OCI-LY1 (cell line): ENCODE measurements around the gene INSR.

Source experiments
- H2AFZ ChIP-seq: fragments of 200-600 bp; sonication (generic), shearing (Covaris generic); 2 replicates; pipeline ENCODE4 v1.6.0; 2014; ENCODE audit warnings: antibody characterized with exemption, mild to moderate bottlenecking, low read length
- H3F3A ChIP-seq: fragments of 200-600 bp; sonication (generic), shearing (Covaris generic); 2 replicates; pipeline ENCODE4 v1.6.0; 2014; ENCODE audit warnings: mild to moderate bottlenecking, antibody characterized with exemption, low read length, moderate library complexity; ENCODE audit not compliant: insufficient read depth
- H3K27ac ChIP-seq: fragments of 200-600 bp; sonication (generic); 2 replicates; pipeline ENCODE4 v1.5.1; 2014; ENCODE audit warnings: low read length, mixed run types, mild to moderate bottlenecking, low read depth; ENCODE audit not compliant: poor library complexity, severe bottlenecking
- H3K27me3 ChIP-seq: fragments of 200-600 bp; sonication (generic); 2 replicates; pipeline ENCODE4 v1.6.0; 2014; ENCODE audit warnings: antibody characterized with exemption, mild to moderate bottlenecking, low read length, moderate library complexity; ENCODE audit not compliant: insufficient read depth
- H3K36me3 ChIP-seq: fragments of 200-600 bp; sonication (generic); 2 replicates; pipeline ENCODE4 v1.6.1; 2014; ENCODE audit warnings: mild to moderate bottlenecking, antibody characterized with exemption, low read length, moderate library complexity, mixed read lengths; ENCODE audit not compliant: insufficient read depth
- H3K4me1 ChIP-seq: fragments of 200-600 bp; sonication (generic); 2 replicates; pipeline ENCODE4 v1.5.1; 2014; ENCODE audit warnings: mild to moderate bottlenecking, low read length, moderate library complexity; ENCODE audit not compliant: insufficient read depth, severe bottlenecking
- H3K4me2 ChIP-seq: fragments of 200-600 bp; sonication (generic), shearing (Covaris generic); 2 replicates; pipeline ENCODE4 v1.6.1; 2014; ENCODE audit warnings: low read length
- H3K4me3 ChIP-seq: fragments of 200-600 bp; sonication (generic); 2 replicates; pipeline ENCODE4 v1.5.1; 2014; ENCODE audit warnings: low read length, low read depth, mild to moderate bottlenecking, mixed read lengths; ENCODE audit not compliant: poor library complexity, severe bottlenecking
- H3K79me2 ChIP-seq: fragments of 200-600 bp; shearing (Covaris generic); 2 replicates; pipeline ENCODE4 v1.6.1; 2016; ENCODE audit warnings: mixed run types, low read length, mixed read lengths; ENCODE audit not compliant: insufficient read depth
- H3K9ac ChIP-seq: fragments of 200-600 bp; sonication (generic), shearing (Covaris generic); 2 replicates; pipeline ENCODE4 v1.6.1; 2014; ENCODE audit warnings: mild to moderate bottlenecking, low read length, mixed read lengths
- H3K9me2 ChIP-seq: fragments of 200-600 bp; sonication (generic), shearing (Covaris generic); 2 replicates; pipeline ENCODE4 v1.6.1; 2014; ENCODE audit warnings: low read depth, mild to moderate bottlenecking, low read length, mixed read lengths
- H3K9me3 ChIP-seq: fragments of 200-600 bp; shearing (Covaris generic); 2 replicates; pipeline ENCODE4 v1.6.1; 2014; ENCODE audit warnings: low read length, mixed read lengths
- H4K20me1 ChIP-seq: fragments of 200-600 bp; sonication (generic), shearing (Covaris generic); 2 replicates; pipeline ENCODE4 v1.6.0; 2016; ENCODE audit warnings: mild to moderate bottlenecking, low read length; ENCODE audit not compliant: insufficient read depth
- EZH2 ChIP-seq: fragments of 200-600 bp; sonication (generic), shearing (Covaris generic); IDR thresholded peaks from 2 replicates; pipeline ENCODE4 v1.8.0; 2017; ENCODE audit warnings: borderline replicate concordance, mixed run types, mild to moderate bottlenecking, antibody characterized with exemption, low read length, moderate library complexity, mixed read lengths
- TF ChIP-seq, protein P1 (sequence below): fragments of 200-600 bp; sonication (generic), shearing (Covaris generic); IDR thresholded peaks from 2 replicates; pipeline ENCODE4 v1.5.1; 2017; ENCODE audit warnings: mild to moderate bottlenecking, antibody characterized with exemption, low read length, moderate library complexity, mixed read lengths

Gene INSR

DNA sequence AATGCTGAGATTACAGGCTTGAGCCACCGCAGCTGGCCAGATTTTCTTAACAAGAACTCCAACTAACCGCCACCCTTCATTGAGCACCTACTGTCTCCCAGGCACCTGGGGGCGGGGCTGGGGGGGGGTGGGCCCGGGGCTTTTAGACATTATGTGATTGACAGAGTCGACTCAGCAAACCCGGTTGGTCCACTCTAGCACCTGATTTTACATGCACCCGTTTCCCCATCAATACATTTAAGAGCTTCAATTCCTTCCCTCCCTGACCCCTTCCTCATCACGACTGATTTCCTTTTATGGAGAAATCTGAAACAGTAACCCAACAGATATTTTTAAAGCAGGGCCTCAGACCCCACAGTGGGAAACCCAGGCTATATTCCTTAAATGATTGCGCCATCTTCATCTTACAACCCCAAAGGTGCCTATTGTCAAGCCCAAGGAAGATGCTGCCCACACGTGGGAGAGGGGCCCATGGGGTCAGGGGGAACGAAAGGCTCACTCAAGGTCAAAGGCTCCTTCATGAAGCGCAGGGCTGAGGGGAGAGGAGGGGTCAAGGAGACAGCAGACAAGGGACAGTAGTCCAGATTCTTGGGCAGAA is 1.8 kb downstream of the INSR start:
- Histone ChIP-seq H3K79me2 (no peaks in the 10 kb centered on the region), H4K20me1 (no peaks in the 10 kb centered on the region), H3K9me3 (no peaks in the 10 kb centered on the region), H3K36me3 (no peaks in the 10 kb centered on the region), H3K27me3 (no peaks in the 10 kb centered on the region), H3K27ac (peak overlapping the region; percentile 78), H3K4me2 (no peak overlapping the region), H2AFZ (no peak overlapping the region), H3K4me3 (no peak overlapping the region), H3K9me2 (no peaks in the 10 kb centered on the region), H3K4me1 (peaks cover 60% of the 10 kb centered on the region), H3K9ac (no peak overlapping the region; the same call in 1 of the 2 replicates), H3F3A (no peaks in the 10 kb centered on the region)
- no peak for TF ChIP-seq EZH2
- TF ChIP-seq, protein P1, sequence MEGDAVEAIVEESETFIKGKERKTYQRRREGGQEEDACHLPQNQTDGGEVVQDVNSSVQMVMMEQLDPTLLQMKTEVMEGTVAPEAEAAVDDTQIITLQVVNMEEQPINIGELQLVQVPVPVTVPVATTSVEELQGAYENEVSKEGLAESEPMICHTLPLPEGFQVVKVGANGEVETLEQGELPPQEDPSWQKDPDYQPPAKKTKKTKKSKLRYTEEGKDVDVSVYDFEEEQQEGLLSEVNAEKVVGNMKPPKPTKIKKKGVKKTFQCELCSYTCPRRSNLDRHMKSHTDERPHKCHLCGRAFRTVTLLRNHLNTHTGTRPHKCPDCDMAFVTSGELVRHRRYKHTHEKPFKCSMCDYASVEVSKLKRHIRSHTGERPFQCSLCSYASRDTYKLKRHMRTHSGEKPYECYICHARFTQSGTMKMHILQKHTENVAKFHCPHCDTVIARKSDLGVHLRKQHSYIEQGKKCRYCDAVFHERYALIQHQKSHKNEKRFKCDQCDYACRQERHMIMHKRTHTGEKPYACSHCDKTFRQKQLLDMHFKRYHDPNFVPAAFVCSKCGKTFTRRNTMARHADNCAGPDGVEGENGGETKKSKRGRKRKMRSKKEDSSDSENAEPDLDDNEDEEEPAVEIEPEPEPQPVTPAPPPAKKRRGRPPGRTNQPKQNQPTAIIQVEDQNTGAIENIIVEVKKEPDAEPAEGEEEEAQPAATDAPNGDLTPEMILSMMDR = no peak

DNA sequence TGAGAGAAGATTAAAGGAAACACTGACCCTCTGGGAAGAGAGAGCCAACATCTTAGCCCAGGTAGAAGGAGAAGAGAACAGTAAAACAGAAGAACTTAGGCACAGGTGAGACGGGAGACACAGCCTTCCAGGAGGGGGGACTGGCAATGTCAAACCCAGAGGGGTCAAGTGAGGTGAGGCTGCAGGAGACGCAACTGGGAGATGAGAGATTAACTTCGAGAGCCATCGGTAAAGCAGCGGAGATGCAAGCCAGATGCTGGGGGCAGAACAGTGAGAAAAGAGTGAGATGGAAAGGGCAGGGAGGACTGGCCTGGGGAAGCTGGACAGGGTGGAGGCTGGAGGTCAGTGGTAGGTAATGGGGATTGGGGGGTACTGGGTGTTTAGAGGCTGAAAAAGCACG is 5.2 kb downstream of the INSR start:
- H4K20me1 ChIP-seq = no peaks in the 10 kb centered on the region
- H3K4me3 ChIP-seq = no peak overlapping the region
- H3K9me3 ChIP-seq = no peaks in the 10 kb centered on the region
- no peaks in the 10 kb centered on the region for H3K27me3 ChIP-seq
- no peaks in the 10 kb centered on the region for H3K36me3 ChIP-seq
- H3K27ac ChIP-seq = no peak overlapping the region
- no peaks in the 10 kb centered on the region for H3F3A ChIP-seq
- no peaks in the 10 kb centered on the region for H3K79me2 ChIP-seq
- H3K4me1 ChIP-seq = peaks cover 50% of the 10 kb centered on the region
- H2AFZ ChIP-seq = no peak overlapping the region
- no peak overlapping the region for H3K4me2 ChIP-seq
- TF ChIP-seq, protein P1 = no peak
- TF ChIP-seq EZH2 = no peak
- H3K9me2 ChIP-seq = no peaks in the 10 kb centered on the region
- no peak overlapping the region for H3K9ac ChIP-seq

DNA sequence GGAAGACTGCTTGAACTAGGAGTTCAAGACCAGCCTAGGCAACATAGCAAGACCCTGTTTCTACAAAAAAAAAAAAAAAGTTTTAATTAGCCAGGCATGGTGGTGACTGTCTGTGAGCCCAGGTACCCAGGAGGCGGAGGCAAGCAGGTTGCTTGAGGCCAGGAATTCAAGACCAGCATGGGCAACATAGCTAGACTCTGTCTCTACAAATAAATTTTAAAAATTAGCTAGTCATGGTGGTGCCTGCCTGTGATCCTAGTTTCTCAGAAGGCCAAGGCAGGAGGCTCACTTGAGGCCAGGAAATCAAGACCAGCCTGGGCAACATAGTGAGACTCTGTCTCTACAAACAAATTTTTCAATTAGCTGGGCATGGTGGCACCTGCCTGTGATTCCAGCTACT is 6.1 kb downstream of the INSR start:
- H3F3A ChIP-seq = no peaks in the 10 kb centered on the region
- H3K79me2 ChIP-seq = no peaks in the 10 kb centered on the region
- peak overlapping the region; percentile 18 for H3K27ac ChIP-seq
- TF ChIP-seq, protein P1 = no peak
- TF ChIP-seq EZH2 = no peak
- peaks cover 58% of the 10 kb centered on the region for H3K4me1 ChIP-seq
- H3K27me3 ChIP-seq = no peaks in the 10 kb centered on the region
- H3K9me3 ChIP-seq = no peaks in the 10 kb centered on the region
- no peaks in the 10 kb centered on the region for H3K36me3 ChIP-seq
- no peak overlapping the region for H3K9ac ChIP-seq
- H3K4me3 ChIP-seq = no peak overlapping the region
- H2AFZ ChIP-seq = no peak overlapping the region
- H3K4me2 ChIP-seq = no peak overlapping the region
- no peaks in the 10 kb centered on the region for H3K9me2 ChIP-seq
- no peaks in the 10 kb centered on the region for H4K20me1 ChIP-seq
